GM12874 (cell line): ENCODE measurements around the gene GALK2.

Source experiments
- TF ChIP-seq, protein P1 (sequence below): IDR thresholded peaks from 2 replicates; pipeline ENCODE4 v1.5.1; 2011; ENCODE audit warnings: low read depth, mild to moderate bottlenecking, control low read depth, low read length, moderate library complexity; ENCODE audit not compliant: insufficient read depth

The GALK2 gene

DNA sequence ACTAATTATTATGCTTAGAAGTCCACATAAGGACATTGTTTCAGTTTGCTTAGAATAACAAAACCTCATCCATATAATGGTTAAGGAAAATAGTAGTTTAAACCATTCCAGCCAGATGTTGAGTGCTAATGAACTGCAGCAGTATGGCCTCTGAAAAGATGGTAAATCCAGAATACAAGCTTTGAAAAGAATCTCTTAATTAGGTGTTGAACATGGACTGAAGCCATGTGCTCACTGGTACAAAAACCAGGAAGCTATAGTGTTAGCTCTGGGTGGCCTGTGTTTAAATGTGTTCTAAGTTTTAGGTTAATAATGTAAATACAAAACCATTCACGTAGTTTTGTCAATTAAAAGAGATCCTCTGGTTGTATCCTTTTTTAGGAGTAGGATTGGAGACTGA is 78.2 kb downstream of the GALK2 start:
- TF ChIP-seq, protein P1, sequence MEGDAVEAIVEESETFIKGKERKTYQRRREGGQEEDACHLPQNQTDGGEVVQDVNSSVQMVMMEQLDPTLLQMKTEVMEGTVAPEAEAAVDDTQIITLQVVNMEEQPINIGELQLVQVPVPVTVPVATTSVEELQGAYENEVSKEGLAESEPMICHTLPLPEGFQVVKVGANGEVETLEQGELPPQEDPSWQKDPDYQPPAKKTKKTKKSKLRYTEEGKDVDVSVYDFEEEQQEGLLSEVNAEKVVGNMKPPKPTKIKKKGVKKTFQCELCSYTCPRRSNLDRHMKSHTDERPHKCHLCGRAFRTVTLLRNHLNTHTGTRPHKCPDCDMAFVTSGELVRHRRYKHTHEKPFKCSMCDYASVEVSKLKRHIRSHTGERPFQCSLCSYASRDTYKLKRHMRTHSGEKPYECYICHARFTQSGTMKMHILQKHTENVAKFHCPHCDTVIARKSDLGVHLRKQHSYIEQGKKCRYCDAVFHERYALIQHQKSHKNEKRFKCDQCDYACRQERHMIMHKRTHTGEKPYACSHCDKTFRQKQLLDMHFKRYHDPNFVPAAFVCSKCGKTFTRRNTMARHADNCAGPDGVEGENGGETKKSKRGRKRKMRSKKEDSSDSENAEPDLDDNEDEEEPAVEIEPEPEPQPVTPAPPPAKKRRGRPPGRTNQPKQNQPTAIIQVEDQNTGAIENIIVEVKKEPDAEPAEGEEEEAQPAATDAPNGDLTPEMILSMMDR, result no peak

DNA sequence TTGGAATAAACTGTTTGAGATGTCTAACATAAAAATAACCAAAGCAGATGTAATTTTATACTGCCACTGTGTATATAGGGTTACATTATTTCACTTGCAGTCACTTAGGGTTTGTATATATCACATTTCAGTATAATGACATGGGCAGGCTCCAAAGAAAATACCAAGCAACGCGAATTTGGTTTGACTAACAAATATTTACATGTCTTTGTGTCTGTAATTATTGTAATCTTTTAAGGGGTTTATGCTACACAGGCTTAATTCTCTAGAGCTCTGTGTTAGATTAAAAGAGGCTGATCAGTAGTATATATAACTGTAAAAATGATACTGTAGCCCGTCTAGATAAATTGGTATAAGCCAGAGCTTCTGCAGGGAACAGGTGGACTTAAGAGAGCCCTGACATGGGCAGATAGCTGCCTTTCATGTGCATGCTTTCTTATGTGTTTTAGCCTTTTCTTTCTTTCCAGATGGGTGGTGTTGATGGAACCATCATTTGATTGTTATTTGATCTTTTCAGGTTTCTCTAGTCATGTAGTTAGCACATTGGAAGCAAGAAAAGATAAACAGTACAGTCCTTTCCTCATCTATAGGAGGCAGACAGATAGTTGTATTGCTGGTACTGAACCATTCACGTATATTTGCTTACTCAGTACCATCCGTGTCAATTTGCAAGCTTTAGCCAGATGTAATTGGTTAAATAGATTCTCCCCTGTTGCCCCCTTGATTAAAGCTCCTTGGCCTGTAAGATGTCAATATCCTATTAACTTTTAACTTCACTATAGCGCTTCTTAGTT is 86.1 kb downstream of the GALK2 start:
- TF ChIP-seq, protein P1, result no peak

DNA sequence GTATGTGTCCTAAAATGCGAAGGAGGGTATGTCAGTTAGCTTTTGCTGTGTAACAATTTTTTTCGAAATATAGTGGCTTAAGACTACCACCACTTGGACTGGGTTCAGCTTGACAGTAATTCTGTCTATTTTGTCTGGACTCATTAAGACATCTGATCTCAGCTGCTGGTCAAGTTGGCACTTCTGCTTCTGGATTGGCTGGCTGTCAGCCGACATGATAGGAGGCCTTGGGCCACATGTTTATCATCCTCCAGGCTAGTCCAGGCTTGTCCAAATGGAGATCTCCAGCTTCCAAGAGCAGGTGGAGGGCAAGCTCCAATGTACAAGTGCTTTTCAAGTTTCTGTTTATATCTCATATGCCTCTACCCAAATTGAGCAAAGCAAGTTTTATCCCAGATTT is 95.9 kb downstream of the GALK2 start:
- TF ChIP-seq, protein P1, result no peak

DNA sequence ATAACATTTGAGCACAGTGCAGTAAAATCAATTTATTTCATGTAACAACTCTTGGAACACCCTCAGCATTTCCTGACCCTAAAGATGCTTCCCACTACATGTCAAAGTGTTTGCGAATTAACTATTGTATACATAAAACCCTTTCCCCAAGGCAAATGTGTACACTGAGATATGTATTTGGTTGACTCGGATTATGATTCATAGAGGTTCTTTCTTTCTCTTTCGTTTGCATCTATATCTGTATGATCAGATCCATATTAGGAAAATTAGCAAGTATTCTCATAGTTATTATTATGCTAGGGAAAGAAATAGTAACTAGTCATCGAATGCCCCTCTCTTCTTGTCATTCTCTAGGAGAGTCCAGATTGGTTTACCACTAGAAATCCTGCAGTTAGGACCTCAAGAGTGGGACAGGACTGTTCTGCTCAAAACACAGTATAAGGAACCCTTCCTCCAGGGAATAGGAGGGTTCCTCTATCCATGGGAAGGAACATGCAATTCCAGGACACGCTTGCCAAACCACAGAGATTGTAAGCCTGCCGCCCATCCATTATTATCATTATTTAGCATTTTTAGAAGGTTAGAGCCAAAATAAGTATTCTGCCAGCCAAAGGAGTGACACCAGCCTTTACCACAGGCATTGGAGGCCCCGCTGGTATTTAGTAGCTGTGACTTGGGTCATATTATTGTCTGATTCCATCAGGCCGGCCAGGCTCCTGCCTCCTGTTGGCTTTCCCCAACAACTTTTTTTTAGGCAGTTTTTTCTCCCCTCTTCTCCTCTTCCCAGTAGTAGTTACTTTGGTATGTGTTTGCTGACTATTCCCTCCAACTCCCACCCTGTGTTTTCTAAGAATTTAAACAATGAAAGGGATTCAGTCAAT is 100.7 kb downstream of the GALK2 start:
- TF ChIP-seq, protein P1, result no peak

DNA sequence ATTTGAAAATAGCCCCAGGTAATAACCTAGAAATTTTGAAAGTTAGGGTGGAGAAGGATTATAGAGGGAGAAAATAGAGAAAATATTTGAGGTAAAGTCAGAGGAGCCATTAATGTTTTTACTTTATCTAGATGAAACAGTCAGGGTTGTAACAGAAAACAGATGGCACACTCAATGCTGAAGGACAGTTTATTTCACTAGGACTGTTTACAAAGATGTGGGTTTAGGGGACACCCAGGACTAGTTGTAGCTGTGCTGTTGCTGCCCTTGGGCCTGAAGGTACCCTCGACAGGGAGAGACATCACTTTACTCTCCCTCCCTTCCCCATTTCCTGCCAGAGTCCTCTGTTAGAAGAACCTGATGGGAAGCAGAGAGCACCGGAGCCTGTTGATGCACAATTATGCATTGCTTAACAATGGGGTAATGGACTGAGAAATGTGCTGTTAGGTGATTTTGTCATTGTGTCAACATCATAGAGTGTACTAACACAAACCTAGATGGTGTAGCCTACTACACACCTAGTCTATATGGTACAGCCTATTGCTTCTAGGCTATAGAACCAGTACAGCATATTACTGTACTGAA is 103.8 kb downstream of the GALK2 start:
- TF ChIP-seq, protein P1, result no peak

DNA sequence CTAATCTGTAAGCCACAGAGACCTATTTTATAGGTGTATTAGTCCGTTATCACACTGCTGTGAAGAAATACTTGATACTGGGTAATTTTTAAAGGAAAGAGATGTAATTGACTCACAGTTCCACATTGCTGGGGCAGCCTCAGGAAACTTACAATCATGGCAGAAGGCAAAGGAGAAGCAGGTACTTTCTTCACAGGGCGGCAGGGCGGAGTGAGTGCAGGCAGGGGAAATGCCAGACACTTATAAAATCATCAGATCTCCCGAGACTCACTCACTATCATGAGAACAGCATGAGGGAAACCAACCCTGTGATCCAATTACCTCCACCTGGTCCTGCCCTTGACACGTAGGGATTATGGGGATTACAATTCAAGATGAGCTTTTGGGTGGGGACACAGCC is 108.7 kb downstream of the GALK2 start:
- TF ChIP-seq, protein P1, result no peak

DNA sequence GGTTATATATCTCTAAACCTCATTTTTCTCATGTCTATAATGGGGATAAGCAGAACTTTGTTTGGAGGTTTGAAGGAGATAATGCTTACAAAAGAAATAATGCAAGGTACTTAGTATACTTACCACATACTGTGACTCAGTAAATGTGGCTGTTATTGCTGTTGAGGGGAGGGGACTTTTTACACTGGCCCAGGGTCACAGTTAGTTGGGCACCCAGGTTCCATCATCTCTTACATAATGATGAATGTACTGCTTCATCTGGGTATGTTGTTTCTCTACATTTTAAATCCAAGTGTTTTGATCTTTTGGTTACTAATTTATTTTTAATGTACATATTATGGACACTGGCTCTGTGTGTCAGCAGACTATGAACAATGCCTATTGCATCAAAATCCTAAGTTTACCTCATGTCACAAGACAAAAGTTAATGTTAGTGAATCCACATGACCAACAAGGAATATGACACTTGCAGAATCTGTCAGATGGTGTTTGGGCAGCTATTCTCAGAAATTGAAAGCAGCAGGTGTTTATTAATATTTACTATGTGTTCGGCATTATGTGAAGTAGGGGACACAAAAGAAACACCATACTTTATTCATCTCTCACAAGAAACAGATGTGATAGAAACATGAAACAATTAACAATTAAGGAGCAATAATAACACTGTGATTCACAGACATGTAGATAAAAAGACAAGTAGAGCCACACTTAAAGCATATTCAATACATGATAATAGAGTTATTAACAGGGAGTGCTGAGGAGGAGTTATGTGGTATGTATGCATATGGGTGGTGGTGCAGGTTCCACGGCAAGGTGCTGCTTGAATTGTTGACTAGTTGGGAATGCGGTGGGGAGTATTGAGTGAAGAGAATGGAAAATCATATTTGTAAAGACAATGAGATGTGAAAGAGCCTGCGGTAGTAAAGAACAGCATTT is 109.7 kb downstream of the GALK2 start:
- TF ChIP-seq, protein P1, result no peak
